HG03066 (cell line): ENCODE measurements around the gene TMCO6.

Experiments used
- ATAC-seq: cut with Tn5 transposase; IDR thresholded peaks from one replicate; pipeline ENCODE4 v1.9.1; 2021; ENCODE audit warnings: low read depth; ENCODE audit not compliant: unreplicated experiment

TMCO6 gene

DNA sequence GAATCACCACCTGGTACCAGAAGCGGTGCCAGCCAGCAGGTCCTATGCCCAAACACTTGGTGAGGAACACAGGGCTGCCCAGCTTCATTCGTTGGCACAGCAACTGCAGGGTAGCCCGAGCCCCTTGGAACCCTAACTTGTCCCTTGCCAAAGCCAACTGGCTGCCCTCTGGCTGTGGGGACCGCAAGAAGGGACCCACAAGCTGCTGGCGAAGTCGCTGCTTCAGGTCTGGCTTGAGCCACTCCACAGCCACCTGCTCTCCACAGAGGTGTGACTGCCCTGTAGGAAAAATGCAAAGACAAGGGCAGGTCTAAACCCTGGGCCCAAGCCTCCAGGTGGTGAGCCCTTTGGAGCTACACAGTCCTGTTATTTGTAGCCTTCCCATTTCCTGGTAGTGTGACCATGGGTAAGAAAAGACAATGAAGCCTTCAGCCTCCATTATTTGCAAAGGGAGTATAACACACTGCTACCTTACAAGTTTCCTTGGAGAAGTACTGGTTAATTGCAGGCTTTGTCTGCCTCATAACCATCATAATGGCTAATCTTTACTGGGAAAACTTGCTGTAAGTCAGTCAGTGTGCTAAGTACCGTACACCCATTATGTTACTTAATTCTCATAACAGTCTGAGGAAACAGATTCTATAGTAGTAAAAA is 32.3 kb downstream of the TMCO6 start:
- no peak for ATAC-seq

DNA sequence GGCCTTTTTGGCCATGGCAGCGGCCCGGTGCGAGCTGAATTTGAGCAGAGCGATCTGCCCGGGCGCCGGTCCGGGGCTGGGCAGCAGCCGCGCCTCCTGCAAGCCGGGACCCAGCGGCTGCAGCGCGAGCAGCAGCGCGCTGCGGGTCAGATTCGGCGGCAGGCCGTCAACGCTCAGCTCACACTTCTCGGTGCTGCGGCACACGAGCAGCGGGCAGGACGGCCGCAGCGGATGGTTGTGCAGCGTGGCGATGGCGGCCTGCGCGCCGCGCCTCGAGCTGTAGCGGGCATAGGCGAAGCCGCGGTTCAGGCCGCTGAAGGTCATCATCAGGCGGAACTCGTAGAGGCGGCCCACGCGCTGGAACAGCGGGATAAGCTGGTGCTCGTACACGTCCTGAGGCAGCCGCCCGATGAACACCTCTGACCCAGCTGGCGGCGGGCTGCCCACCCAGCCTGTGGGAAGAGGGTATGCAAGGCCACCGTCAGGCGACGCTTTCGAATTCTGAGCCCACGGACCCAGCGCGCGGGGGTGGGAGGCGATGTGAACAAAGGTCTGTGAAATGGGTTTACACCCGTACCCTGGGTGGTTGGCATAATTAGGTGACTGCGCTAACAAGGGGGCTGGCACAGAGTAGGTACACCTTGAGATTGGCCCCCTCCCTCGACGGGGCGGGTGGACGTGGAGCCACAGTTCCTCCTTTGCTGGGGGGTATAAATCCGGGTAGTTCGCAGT is 33.4 kb downstream of the TMCO6 start:
- no peak for ATAC-seq

DNA sequence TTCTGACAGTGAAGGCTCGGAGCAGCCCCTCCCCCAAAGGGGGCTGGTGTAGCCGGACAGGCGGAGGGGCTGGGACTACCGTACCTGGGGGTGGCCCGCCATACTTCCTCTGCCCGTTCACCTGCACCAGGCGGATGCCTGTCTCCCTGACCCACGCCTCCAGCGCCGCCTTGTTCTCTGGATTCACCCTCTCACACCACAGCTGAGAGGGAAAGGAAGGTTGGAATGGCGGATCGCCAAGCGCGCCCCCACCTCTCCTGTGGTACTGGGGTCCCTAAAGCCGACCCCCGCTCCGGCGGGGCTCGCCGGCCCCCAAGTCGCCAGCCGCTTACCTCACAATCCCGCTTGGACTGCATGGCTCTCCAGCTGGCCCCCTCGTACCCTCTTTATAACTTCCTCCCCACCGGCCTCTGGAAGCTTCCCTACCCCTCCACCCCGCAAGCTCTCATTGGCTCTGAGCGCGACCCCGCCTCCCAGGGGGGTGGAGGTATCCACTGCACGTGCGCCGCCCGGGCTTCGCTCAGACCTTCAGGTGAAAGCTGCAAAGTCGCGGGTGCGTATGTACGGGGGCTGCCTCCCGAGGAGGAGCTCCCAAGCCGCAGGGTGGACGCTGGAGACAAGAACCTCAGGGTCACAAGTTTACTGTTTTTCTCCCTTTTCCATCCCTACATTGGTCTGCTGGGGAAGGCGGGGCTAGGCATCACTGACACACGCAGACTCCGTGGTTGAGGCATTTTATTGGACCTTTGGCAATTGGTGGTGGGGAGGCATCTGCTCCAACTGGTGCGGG is 34.1 kb downstream of the TMCO6 start, which contains the start of gene DND1:
TSS of gene DND1 (minus strand) at position 390 of the 790 bp plus-strand sequence. CDS start at position 356, 34 bp downstream.
- no peak for ATAC-seq

- no peak for ATAC-seq
These were observed 35.0 kb downstream of the TMCO6 start for GRCh38 chr5:140674211-140674610.

- ATAC-seq = no peak
These were observed 35.4 kb downstream of the TMCO6 start for GRCh38 chr5:140674629-140675028.

DNA sequence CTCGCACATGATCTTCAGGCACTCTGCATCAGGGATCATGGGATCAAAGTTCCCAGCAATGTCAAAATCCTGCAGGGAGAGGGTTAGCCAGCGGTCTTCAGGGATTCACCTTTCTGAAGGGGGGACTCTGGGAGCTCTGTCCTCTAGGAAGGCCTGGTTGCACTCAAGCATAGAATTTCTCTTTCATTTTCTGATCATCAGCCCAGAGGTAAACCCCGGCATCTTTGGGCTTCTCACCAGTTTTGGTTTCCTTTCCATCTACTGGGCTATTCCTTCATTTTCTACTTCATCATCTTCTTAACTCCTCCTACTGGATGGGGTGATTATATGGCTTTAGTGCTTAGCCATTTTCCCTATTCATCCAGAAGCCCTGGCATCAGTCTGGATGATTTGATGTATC is 38.7 kb downstream of the TMCO6 start:
- ATAC-seq = peak; percentile 62

- no peak for ATAC-seq
These were observed 39.7 kb downstream of the TMCO6 start for GRCh38 chr5:140678993-140679392.

DNA sequence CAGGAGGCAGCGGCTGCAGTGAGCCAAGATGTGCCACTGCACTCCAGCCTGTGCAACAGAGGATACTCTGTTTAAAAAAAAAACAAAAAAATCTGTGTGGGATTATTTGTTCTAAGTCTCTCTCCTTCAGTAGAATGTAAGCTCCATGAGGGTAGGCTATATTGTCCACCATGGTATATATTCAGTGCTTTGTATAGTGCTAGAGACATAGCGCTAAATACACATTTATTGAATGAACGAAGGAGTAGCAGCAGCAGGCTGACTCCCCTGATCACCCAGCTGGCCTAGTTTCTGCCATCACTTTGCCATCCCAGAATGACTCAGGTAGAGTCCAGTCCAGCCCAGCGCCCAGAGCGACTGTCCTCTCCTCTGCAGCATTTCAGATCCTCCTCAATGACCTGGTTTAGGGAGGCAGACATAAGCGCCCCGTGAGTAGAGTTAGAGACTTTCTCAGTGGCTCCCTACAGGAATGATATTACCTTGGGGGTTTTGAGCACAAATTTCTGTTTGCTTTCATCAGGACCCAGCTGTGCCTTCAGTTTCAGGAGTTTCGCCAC is 51.2 kb downstream of the TMCO6 start:
- ATAC-seq = peak; percentile 1

DNA sequence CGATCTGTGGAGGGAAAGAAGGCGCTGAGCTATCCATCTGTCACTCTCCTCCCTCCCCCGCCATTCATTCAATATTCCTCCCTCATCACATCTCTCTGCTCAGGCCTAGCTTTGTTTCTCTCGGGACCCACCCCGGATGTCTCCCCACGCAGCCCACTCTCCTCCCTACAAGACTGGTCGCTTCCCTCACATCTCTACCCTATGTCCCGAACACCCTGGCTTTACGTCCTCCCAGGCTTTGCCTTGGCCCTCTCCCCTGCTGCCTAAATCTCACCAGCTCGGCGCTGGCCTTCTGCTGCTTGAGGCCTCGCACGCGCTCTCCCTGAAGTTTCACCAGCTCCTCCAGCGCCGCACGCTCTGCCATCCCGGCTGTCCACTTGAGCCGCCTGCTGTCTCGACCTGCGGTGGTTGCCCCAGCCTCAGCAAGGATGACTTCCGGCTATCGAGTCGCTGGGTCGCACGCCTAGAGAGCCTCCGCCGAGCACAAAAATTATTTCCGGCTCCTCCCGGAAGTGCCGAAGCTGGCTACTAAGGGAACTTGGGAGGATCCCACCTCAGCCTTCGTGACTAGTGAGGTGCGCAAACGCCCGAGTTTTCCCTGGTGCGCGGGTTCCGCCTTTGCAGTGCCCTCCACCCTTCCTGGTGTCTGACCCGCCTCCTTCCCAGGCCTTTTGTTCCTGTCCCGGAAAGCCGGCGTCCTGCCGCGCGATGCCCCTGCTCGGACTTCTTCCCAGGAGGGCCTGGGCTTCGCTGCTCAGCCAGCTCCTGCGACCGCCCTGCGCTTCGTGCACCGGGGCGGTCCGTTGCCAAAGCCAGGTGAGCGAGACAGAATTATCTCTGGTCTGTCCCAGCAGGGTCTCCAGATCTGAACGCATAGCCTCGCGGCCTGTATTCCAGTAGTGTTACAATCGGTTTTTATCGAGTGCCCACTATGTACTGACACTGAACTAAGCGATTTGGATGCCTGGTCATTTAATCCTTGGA is 52.0 kb downstream of the TMCO6 start, which contains the start of the genes HARS1 and HARS2:
TSS of gene HARS1 (minus strand) at position 430 of the 984 bp plus-strand sequence. CDS start at position 364, 66 bp downstream.
TSS of gene HARS2 (plus strand) at position 515 of the 984 bp plus-strand sequence. CDS start at position 709, 194 bp downstream.
- ATAC-seq = peak; percentile 98

DNA sequence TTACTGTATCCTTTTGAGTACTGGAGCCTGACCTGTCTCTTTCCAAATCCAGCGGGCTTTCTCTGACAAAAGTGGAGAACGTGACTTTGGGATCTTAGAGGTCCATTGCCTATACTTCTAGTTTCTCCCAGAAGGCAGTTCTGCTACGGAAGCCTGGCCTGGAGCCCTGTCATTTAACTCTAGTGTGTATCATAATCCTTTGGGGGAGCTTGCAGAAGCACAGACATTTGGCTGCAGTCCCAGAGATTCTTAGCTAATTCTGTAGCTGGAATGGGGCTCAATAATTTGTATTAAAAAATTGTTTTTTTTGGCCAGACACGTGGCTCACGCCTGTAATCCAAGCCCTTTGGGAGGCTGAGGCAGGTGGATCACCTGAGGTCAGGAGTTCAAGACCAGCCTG is 55.0 kb downstream of the TMCO6 start:
- no peak for ATAC-seq
